ENCODE results near the gene RALGDS. TPM values are rescaled to one million over a fixed set of nuclear protein-coding genes. Genes with fewer than 3 reads are reported as not detected.

RALGDS gene
- total and polyA plus RNA-seq, 9 donors: 26.2 to 139 (median 48.8) TPM

DNA sequence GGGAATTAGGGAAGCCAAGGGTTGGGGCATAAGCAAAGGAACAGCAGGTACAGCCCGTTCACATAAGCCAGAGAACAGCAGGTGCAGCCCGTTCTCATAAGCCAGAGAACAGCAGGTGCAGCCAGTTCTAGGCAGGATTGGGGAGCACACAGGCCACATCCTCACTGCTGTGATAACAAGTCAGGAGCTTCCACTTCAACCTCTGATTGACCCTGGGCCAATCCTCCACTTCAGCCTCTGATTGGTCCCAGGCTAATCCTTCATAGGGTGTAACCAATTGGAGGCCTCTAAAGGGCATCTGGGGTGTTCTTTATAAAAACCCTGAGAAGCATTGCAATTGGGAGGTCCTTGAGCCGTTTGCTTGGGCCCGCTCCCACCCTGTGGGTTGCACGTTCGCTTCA, 31.8 kb downstream of the RALGDS start:
- H3K27me3 ChIP-seq: no peaks in the 10 kb centered on the region
- no peak overlapping the region for H3K4me3 ChIP-seq
- no peak overlapping the region for H3K27ac ChIP-seq
- H3K4me1 ChIP-seq (ENCODE audit: insufficient read depth): peaks cover 1% of the 10 kb centered on the region
- TF ChIP-seq, protein P1, sequence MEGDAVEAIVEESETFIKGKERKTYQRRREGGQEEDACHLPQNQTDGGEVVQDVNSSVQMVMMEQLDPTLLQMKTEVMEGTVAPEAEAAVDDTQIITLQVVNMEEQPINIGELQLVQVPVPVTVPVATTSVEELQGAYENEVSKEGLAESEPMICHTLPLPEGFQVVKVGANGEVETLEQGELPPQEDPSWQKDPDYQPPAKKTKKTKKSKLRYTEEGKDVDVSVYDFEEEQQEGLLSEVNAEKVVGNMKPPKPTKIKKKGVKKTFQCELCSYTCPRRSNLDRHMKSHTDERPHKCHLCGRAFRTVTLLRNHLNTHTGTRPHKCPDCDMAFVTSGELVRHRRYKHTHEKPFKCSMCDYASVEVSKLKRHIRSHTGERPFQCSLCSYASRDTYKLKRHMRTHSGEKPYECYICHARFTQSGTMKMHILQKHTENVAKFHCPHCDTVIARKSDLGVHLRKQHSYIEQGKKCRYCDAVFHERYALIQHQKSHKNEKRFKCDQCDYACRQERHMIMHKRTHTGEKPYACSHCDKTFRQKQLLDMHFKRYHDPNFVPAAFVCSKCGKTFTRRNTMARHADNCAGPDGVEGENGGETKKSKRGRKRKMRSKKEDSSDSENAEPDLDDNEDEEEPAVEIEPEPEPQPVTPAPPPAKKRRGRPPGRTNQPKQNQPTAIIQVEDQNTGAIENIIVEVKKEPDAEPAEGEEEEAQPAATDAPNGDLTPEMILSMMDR (IDR thresholded peaks at IDR 0.05): no peak
- TF ChIP-seq POLR2A (IDR thresholded peaks at IDR 0.05): no peak
- no peak for TF ChIP-seq EP300 (IDR thresholded peaks at IDR 0.05)
- no peaks in the 10 kb centered on the region for H3K9me3 ChIP-seq
- no peak for DNase-seq
- WGBS, 3 donors: 83 to 87% (median 87%) methylated on average over 6 of the region's 6 CpGs
- intact Hi-C loops (cut with DNase I): no loop called here
- no peaks in the 10 kb centered on the region for H3K36me3 ChIP-seq

DNA sequence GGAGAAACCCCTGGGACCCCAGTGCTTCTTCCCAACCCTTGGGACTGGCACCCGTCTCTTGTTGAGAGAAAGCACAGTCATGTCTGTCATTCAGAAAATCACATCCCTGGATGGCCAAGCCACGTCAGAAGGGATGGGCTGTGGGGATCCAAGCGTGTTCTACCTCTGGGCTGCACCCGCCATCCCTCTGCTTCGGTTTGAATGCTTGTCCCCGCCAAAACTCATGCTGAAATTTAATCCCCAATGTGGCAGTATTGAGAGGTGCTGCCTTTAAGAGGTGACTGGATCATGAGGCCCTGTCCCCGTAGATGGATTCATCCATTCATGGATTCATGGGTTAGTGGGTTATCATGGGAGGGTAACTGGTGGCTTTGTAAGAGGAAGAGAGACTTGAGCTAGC, 32.3 kb downstream of the RALGDS start:
- Histone ChIP-seq H3K9me3 (no peaks in the 10 kb centered on the region), H3K27ac (no peak overlapping the region), H3K4me1 (ENCODE audit: insufficient read depth) (peaks cover 1% of the 10 kb centered on the region), H3K27me3 (no peaks in the 10 kb centered on the region), H3K36me3 (no peaks in the 10 kb centered on the region), H3K4me3 (no peak overlapping the region)
- DNase-seq: no peak
- intact Hi-C loops (cut with DNase I): no loop called here
- TF ChIP-seq POLR2A (IDR thresholded peaks at IDR 0.05) (no peak), EP300 (IDR thresholded peaks at IDR 0.05) (no peak)
- TF ChIP-seq, protein P1 (IDR thresholded peaks at IDR 0.05): no peak
- WGBS, 3 donors: 89 to 94% (median 93%) methylated on average over 7 of the region's 7 CpGs

DNA sequence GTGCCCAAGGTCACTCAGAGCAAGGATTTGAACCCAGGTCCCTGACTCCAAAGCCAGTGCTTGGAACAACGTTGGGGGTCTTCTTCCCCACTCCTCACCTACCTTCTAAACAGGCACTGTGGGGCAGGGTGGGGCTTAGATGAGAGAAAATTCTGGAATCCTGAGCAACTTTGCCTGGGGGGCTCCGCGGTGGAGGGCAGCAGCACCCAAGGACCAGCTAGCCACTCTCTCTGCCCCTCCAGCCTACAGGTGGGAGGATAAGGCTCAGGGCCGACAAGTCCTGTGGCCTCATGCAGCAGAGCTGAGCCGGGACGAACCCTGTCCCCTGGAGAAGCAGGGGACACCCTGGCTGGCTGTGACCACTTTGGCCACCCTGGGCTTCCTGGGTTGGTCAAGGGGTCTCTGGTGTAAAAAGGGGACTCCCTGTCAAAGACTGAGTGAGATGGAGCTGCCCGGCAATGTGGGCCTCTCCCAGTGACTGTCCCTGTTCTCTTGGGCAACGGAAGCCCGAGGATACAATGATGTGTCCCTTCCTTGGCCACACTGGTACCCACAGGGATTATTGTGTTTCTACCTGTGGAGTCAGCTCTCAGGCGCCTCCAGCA, 32.8 kb downstream of the RALGDS start:
- no peak for TF ChIP-seq POLR2A (IDR thresholded peaks at IDR 0.05)
- TF ChIP-seq, protein P1 (IDR thresholded peaks at IDR 0.05): no peak
- no peak for TF ChIP-seq EP300 (IDR thresholded peaks at IDR 0.05)
- H3K27me3 ChIP-seq: no peaks in the 10 kb centered on the region
- peaks cover 1% of the 10 kb centered on the region for H3K4me1 ChIP-seq (ENCODE audit: insufficient read depth)
- no peaks in the 10 kb centered on the region for H3K9me3 ChIP-seq
- no peak overlapping the region for H3K4me3 ChIP-seq
- no peaks in the 10 kb centered on the region for H3K36me3 ChIP-seq
- 89 to 97% (median 90%) methylated on average over 10 of the region's 10 CpGs for WGBS, 3 donors
- no peak overlapping the region for H3K27ac ChIP-seq
- intact Hi-C loops (cut with DNase I): no loop called here
- DNase-seq: no peak

DNA sequence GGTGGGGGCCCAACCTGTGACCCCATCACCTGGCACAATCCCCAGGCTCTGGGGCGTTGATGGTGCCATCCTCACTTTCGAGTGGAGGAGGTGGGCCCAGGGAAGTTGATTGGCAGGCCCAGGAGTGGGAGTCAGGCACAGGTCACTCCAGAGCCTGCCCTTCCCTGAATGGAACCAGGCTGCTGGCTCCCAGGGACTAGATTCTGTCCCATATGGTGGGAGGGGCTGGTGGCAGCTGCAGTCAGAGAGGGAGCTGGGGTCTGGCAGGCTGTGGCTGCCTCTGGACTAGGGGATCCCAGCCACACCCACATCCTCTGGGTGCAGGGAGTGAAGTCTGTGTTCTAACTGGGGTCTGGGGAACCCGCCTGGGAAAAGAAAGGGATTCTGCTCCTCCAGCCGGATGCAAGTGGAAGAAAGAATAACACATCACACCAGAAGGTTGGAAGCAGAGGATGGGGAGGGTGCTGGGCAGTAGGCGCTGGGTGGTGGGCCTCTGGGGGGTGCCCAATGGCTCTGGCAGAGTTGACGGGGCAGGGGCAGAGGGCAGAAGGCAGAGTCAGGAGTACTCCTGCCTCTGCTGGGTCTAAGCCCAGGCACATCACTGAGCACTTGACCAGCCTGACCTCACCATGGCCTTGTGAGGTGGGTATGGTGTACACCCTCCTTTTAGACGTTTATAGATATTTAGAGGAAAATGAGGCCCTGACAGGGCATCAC, 33.5 kb downstream of the RALGDS start:
- Histone ChIP-seq H3K4me3 (no peak overlapping the region), H3K36me3 (no peaks in the 10 kb centered on the region), H3K27me3 (no peaks in the 10 kb centered on the region), H3K9me3 (no peaks in the 10 kb centered on the region), H3K4me1 (ENCODE audit: insufficient read depth) (peaks cover 1% of the 10 kb centered on the region), H3K27ac (no peak overlapping the region)
- TF ChIP-seq, protein P1 (IDR thresholded peaks at IDR 0.05): no peak
- TF ChIP-seq POLR2A (IDR thresholded peaks at IDR 0.05) (no peak), EP300 (IDR thresholded peaks at IDR 0.05) (no peak)
- WGBS, 3 donors: 61 to 73% (median 65%) methylated on average over 7 of the region's 7 CpGs
- intact Hi-C loops (cut with DNase I): no loop called here
- no peak for DNase-seq
